K562 (cell line): Measurements from ENCODE around the gene PRR36. TPM values are rescaled to one million over a fixed set of nuclear protein-coding genes. Genes with fewer than 3 reads are reported as not detected.

Experiments used
- CREB3L1 ChIP-seq: fragments of 450-650 bp; IDR thresholded peaks from 2 replicates; pipeline ENCODE4 v1.6.1; 2014; ENCODE audit warnings: low read depth, mild to moderate bottlenecking, moderate library complexity, borderline replicate concordance
- GATAD2A ChIP-seq: fragments of 450-650 bp; IDR thresholded peaks from 2 replicates; pipeline ENCODE4 v1.6.1; 2017
- HDAC3 ChIP-seq: fragments of 450-650 bp; IDR thresholded peaks from 2 replicates; pipeline ENCODE4 v1.6.1; 2018; ENCODE audit warnings: borderline replicate concordance, mild to moderate bottlenecking, moderate library complexity; ENCODE audit not compliant: partially characterized antibody
- HDAC8 ChIP-seq: fragments of 450-650 bp; IDR thresholded peaks from 2 replicates; pipeline ENCODE4 v1.6.1; 2016; ENCODE audit warnings: mild to moderate bottlenecking, missing genetic modification characterization, moderate library complexity, missing compliant biosample characterization
- ID3 ChIP-seq, 2 experiments: fragments of 250-450 bp in 1 of 2; fragments of 450-650 bp in 1 of 2; sonication (Bioruptor Pico) in 1 of 2; IDR thresholded peaks; 2 replicates each; pipeline versions ENCODE4 v1.6.1 to v1.8.0; 2016 to 2021; ENCODE audit warnings: mild to moderate bottlenecking in 2 of 2, moderate library complexity in 2 of 2, missing compliant biosample characterization in 1 of 2, missing genetic modification characterization in 1 of 2
- KLF6 ChIP-seq: fragments of 250-450 bp; sonication (Bioruptor Pico); IDR thresholded peaks from 2 replicates; pipeline ENCODE4 v1.4.0; 2020; ENCODE audit warnings: mild to moderate bottlenecking, moderate library complexity, borderline replicate concordance
- MCM2 ChIP-seq: fragments of 450-650 bp; IDR thresholded peaks from 2 replicates; pipeline ENCODE4 v1.6.1; 2017; ENCODE audit warnings: low read depth, mild to moderate bottlenecking
- MEIS2 ChIP-seq: fragments of 450-650 bp; IDR thresholded peaks from 2 replicates; pipeline ENCODE4 v1.6.1; 2014; ENCODE audit warnings: mild to moderate bottlenecking; ENCODE audit not compliant: partially characterized antibody
- NCOA2 ChIP-seq, 2 experiments: fragments of 450-650 bp; IDR thresholded peaks; 2 replicates each; pipeline ENCODE4 v1.6.1; 2018; ENCODE audit warnings: mild to moderate bottlenecking in 2 of 2, moderate library complexity in 1 of 2; ENCODE audit not compliant: partially characterized antibody in 2 of 2
- NUFIP1 ChIP-seq: fragments of 450-650 bp; IDR thresholded peaks from 2 replicates; pipeline ENCODE4 v1.6.1; 2018; ENCODE audit not compliant: partially characterized antibody
- PBX2 ChIP-seq, 2 experiments: IDR thresholded peaks in 1 of 2; conservative IDR thresholded peaks in 1 of 2; 2 replicates each; pipeline ENCODE4 v1.6.1; 2016; ENCODE audit warnings: low read depth in 2 of 2, mild to moderate bottlenecking in 1 of 2, missing compliant biosample characterization in 1 of 2, missing genetic modification characterization in 1 of 2, moderate library complexity in 1 of 2
- PCBP1 ChIP-seq: fragments of 200-400 bp; formaldehyde crosslinking; IDR thresholded peaks from 2 replicates; pipeline ENCODE4 v1.6.1; 2018; ENCODE audit warnings: mild to moderate bottlenecking, low read depth, low read length; ENCODE audit not compliant: poor library complexity, severe bottlenecking
- PHB ChIP-seq: fragments of 250-450 bp; sonication (Bioruptor Pico); IDR thresholded peaks from 2 replicates; pipeline ENCODE4 v1.5.0; 2021
- PHF8 ChIP-seq: fragments of 200-600 bp; sonication (generic); IDR thresholded peaks from 2 replicates; pipeline ENCODE4 v1.6.1; 2012; ENCODE audit warnings: mixed run types, mild to moderate bottlenecking, inconsistent platforms, low read length, moderate library complexity, borderline replicate concordance
- PREB ChIP-seq: sonication (generic); formaldehyde crosslinking; IDR thresholded peaks from 2 replicates; pipeline ENCODE4 v1.8.1; 2023; ENCODE audit warnings: mild to moderate bottlenecking, missing genetic modification reagents
- SOX6 ChIP-seq: fragments of 450-650 bp; IDR thresholded peaks from 2 replicates; pipeline ENCODE4 v1.6.1; 2014; ENCODE audit warnings: mild to moderate bottlenecking
- TCF7L2 ChIP-seq: fragments of 150-350 bp; IDR thresholded peaks from 2 replicates; pipeline ENCODE4 v1.6.1; 2016; ENCODE audit warnings: low read depth, mild to moderate bottlenecking, low read length, moderate library complexity
- ZNF707 ChIP-seq: fragments of 250-450 bp; sonication (Bioruptor Pico); conservative IDR thresholded peaks from 2 replicates; pipeline ENCODE4 v1.8.0; 2022; ENCODE audit warnings: inconsistent platforms, mild to moderate bottlenecking, moderate library complexity
- ZNF780A ChIP-seq: fragments of 250-450 bp; sonication (Bioruptor Pico); IDR thresholded peaks from 2 replicates; pipeline ENCODE4 v1.5.0; 2021; ENCODE audit warnings: mild to moderate bottlenecking
- ZNF785 ChIP-seq: fragments of 250-450 bp; sonication (Bioruptor Pico); IDR thresholded peaks from 2 replicates; pipeline ENCODE4 v1.4.0; 2020; ENCODE audit warnings: mild to moderate bottlenecking
- polyA plus RNA-seq, 8 experiments: library from polyadenylated mRNA; depleted of rRNA in 4 of 8; stranded (reverse) in 5 of 8; unstranded in 3 of 8; fragments of >200 nt; fragmentation: Nextera tagmentation in 2 of 8; fragmentation: Illumina TruSeq in 1 of 8; extraction: Ambion mirVana in 2 of 8; extraction: Trizol in 1 of 8; gene quantifications; 2 replicates each; pipeline versions ENCODE4 v1.2.1 to v1.2.3, GENCODE V29; 2011 to 2014; ENCODE audit warnings: inconsistent platforms in 1 of 8, missing spikeins in 1 of 8
- total RNA-seq, 7 experiments: library from RNA; depleted of rRNA in 6 of 7; stranded (reverse); fragments of >200 nt in 6 of 7; fragmentation: Illumina TruSeq in 2 of 7; extraction: Trizol in 2 of 7; gene quantifications; 2 replicates each; pipeline versions ENCODE4 v1.2.1 to v1.2.3, GENCODE V29; 2011 to 2021; ENCODE audit warnings: low replicate concordance in 1 of 7

PRR36 gene
- total and polyA plus RNA-seq, 9 of the 15 experiments (the other 6 are each of a cell fraction or from before 2014, with no cell fraction given): 0.05 to 0.42 (median 0.06) TPM; not detected in 6

- TF ChIP-seq PBX2 (CRISPR knock-in tag; IDR thresholded peaks at IDR 0.05; ENCODE audit: low read depth): no peak
- no peak for TF ChIP-seq PBX2 (tag; conservative IDR thresholded peaks at IDR 0.05; ENCODE audit: low read depth)
- no peak for TF ChIP-seq NUFIP1
- 0 out of 2 replicates have a peak, but pooled peaks have one; percentile 20 for TF ChIP-seq CREB3L1
- TF ChIP-seq HDAC3: no peak
- TF ChIP-seq PHF8: peak; percentile 52; the same call in 1 of the 2 replicates
- TF ChIP-seq NCOA2 (IDR thresholded peaks at IDR 0.05; ENCODE audit: partially characterized antibody in 2 of 2): no peak
- no peak for TF ChIP-seq PREB (CRISPR knock-in tag)
- no peak for TF ChIP-seq ZNF780A (CRISPR knock-in tag)
- no peak for TF ChIP-seq MCM2
- TF ChIP-seq ZNF707 (CRISPR knock-in tag): no peak
- no peak for TF ChIP-seq HDAC8 (tag)
- TF ChIP-seq GATAD2A: no peak
- no peak for TF ChIP-seq TCF7L2
- no peak for TF ChIP-seq SOX6
- no peak for TF ChIP-seq ID3 (CRISPR knock-in tag; IDR thresholded peaks at IDR 0.05)
- peak; percentile 79; the same call in 1 of the 2 replicates for TF ChIP-seq ID3 (tag; IDR thresholded peaks at IDR 0.05)
- TF ChIP-seq ZNF785 (CRISPR knock-in tag): no peak
- TF ChIP-seq MEIS2: no peak
- no peak for TF ChIP-seq PHB (CRISPR knock-in tag)
- TF ChIP-seq KLF6 (CRISPR knock-in tag): no peak
- peak; percentile 86 for TF ChIP-seq PCBP1
These were observed 45.7 kb upstream of the PRR36 start, which contains the start of gene SNAPC2 (continued) for GRCh38 chr19:7919610-7920518.
